H1 (cell line): ENCODE data around the gene LRRC8D. TPM values are rescaled to one million over a fixed set of nuclear protein-coding genes. Genes with fewer than 3 reads are reported as not detected.

Experiments
- CTCF ChIA-PET: fragments of 300-600 bp; sonication (Branson Sonifier 250); formaldehyde crosslinking; loops from one replicate; lab custom pipeline; 2021; ENCODE audit not compliant: partially characterized antibody; lab: Charles Lee
- POLR2A ChIA-PET: fragments of 300-600 bp; sonication (Branson Sonifier 250); formaldehyde crosslinking; loops from one replicate; lab custom pipeline; 2021; ENCODE audit warnings: inconsistent platforms; ENCODE audit not compliant: partially characterized antibody; lab: Charles Lee
- DNase-seq, 2 experiments: peaks; one replicate each; pipeline versions ENCODE4 v3.0.0 to v3.0.0-alpha.2; 2010 to 2022; ENCODE audit warnings: low spot score in 2 of 2, low read depth in 1 of 2, mixed read lengths in 1 of 2
- FAIRE-seq: peaks from 2 replicates; lab custom pipeline; 2011; peaks lifted over from hg19 to GRCh38; lab: Jason Lieb, UNC
- H2AFZ ChIP-seq: 2 replicates; pipeline ENCODE4 v1.8.1; 2012; ENCODE audit warnings: low read length, inconsistent platforms
- H2AK5ac ChIP-seq: 2 replicates; pipeline ENCODE4 v1.6.1; 2013; ENCODE audit warnings: low read depth, low read length
- H2BK120ac ChIP-seq: replicated peaks from 2 replicates; pipeline ENCODE3; 2013; ENCODE audit warnings: low read depth, low read length, inconsistent platforms
- H2BK12ac ChIP-seq: 2 replicates; pipeline ENCODE4 v1.6.1; 2013; ENCODE audit warnings: low read depth, low read length
- H2BK15ac ChIP-seq: 2 replicates; pipeline ENCODE4 v1.6.1; 2013; ENCODE audit warnings: low read length
- H2BK20ac ChIP-seq: 2 replicates; pipeline ENCODE4 v1.6.1; 2013; ENCODE audit warnings: low read length
- H2BK5ac ChIP-seq: 2 replicates; pipeline ENCODE4 v1.6.1; 2013; ENCODE audit warnings: low read depth, low read length
- H3K14ac ChIP-seq: 2 replicates; pipeline ENCODE4 v1.6.1; 2013; ENCODE audit warnings: inconsistent platforms; ENCODE audit not compliant: insufficient read length
- H3K18ac ChIP-seq: 2 replicates; pipeline ENCODE4 v1.6.1; 2013; ENCODE audit warnings: low read length; ENCODE audit errors: extremely low read depth
- H3K23ac ChIP-seq: 2 replicates; pipeline ENCODE4 v1.6.1; 2013; ENCODE audit warnings: inconsistent platforms; ENCODE audit not compliant: insufficient read length
- H3K23me2 ChIP-seq: 2 replicates; pipeline ENCODE4 v1.6.1; 2013; ENCODE audit warnings: low read depth, low read length
- H3K27ac ChIP-seq: 2 replicates; pipeline ENCODE4 v1.6.1; 2011; ENCODE audit warnings: low read depth, low read length, inconsistent platforms
- H3K27me3 ChIP-seq, 4 experiments: replicated peaks in 1 of 4; 1 replicate in 1 of 4; 2 replicates in 3 of 4; pipeline versions ENCODE4 v1.6.1 to v1.8.1; 2011 to 2013; ENCODE audit warnings: low read length in 3 of 4, mild to moderate bottlenecking in 3 of 4, inconsistent platforms in 2 of 4, mixed read lengths in 2 of 4, moderate library complexity in 1 of 4; ENCODE audit not compliant: control insufficient read depth in 3 of 4, insufficient read depth in 3 of 4; ENCODE audit errors: extremely low read depth in 1 of 4
- H3K36me3 ChIP-seq, 4 experiments: 2 replicates each; pipeline versions ENCODE4 v1.6.1 to v1.8.1; 2011 to 2013; ENCODE audit warnings: mild to moderate bottlenecking in 4 of 4, low read length in 3 of 4, moderate library complexity in 2 of 4, control low read depth in 1 of 4, inconsistent platforms in 1 of 4; ENCODE audit not compliant: insufficient read depth in 4 of 4, control insufficient read depth in 2 of 4
- H3K4ac ChIP-seq: replicated peaks from 2 replicates; pipeline ENCODE3; 2013; ENCODE audit warnings: low read length, low read depth, mixed read lengths, inconsistent platforms; ENCODE audit not compliant: insufficient read length
- H3K4me1 ChIP-seq, 4 experiments: replicated peaks in 1 of 4; 1 replicate in 1 of 4; 2 replicates in 3 of 4; pipeline versions ENCODE4 v1.6.1 to v1.8.1; 2011 to 2013; ENCODE audit warnings: low read length in 3 of 4, inconsistent platforms in 2 of 4, mixed read lengths in 1 of 4; ENCODE audit not compliant: insufficient read depth in 4 of 4, control insufficient read depth in 3 of 4
- H3K4me2 ChIP-seq, 2 experiments: 2 replicates each; pipeline versions ENCODE4 v1.6.1 to v1.8.1; 2011 to 2013; ENCODE audit warnings: low read depth in 2 of 2, low read length in 2 of 2, control low read depth in 1 of 2, inconsistent platforms in 1 of 2, mild to moderate bottlenecking in 1 of 2; ENCODE audit not compliant: insufficient read depth in 1 of 2
- H3K4me3 ChIP-seq, 4 experiments: fragments of 200-600, 300-600 bp in 1 of 4; sonication (generic), shearing (Covaris generic), sonication (Bioruptor Twin) in 1 of 4; 2 replicates each; pipeline versions ENCODE4 v1.5.1 to v1.8.1; 2011 to 2016; ENCODE audit warnings: low read length in 4 of 4, low read depth in 3 of 4, control low read depth in 2 of 4, inconsistent platforms in 2 of 4, mild to moderate bottlenecking in 2 of 4, mixed read lengths in 1 of 4, moderate library complexity in 1 of 4; ENCODE audit not compliant: insufficient read depth in 2 of 4; ENCODE audit errors: extremely low read depth in 1 of 4
- H3K56ac ChIP-seq: replicated peaks from 2 replicates; pipeline ENCODE3; 2013; ENCODE audit warnings: low read depth, mild to moderate bottlenecking, mixed read lengths, low read length, inconsistent platforms; ENCODE audit not compliant: insufficient read length
- H3K79me1 ChIP-seq: 2 replicates; pipeline ENCODE4 v1.6.1; 2013; ENCODE audit warnings: low read depth, low read length, control low read depth
- H3K79me2 ChIP-seq, 2 experiments: 2 replicates each; pipeline versions ENCODE4 v1.6.1 to v1.8.1; 2012 to 2013; ENCODE audit warnings: low read length in 2 of 2, mild to moderate bottlenecking in 2 of 2, inconsistent platforms in 1 of 2; ENCODE audit not compliant: insufficient read depth in 2 of 2, control insufficient read depth in 1 of 2
- H3K9ac ChIP-seq, 4 experiments: replicated peaks in 1 of 4; 1 replicate in 1 of 4; 2 replicates in 3 of 4; pipeline versions ENCODE4 v1.6.1 to v1.8.1; 2011 to 2013; ENCODE audit warnings: low read depth in 3 of 4, low read length in 3 of 4, control low read depth in 2 of 4, mild to moderate bottlenecking in 2 of 4, moderate library complexity in 2 of 4, inconsistent platforms in 1 of 4; ENCODE audit errors: extremely low read depth in 1 of 4
- H3K9me3 ChIP-seq, 2 experiments: 2 replicates each; pipeline versions ENCODE4 v1.6.1 to v1.8.1; 2012 to 2013; ENCODE audit warnings: mild to moderate bottlenecking in 2 of 2, moderate library complexity in 2 of 2, control low read depth in 1 of 2, inconsistent platforms in 1 of 2, low read depth in 1 of 2, low read length in 1 of 2, mixed read lengths in 1 of 2; ENCODE audit not compliant: insufficient read depth in 2 of 2
- H4K20me1 ChIP-seq, 2 experiments: replicated peaks in 1 of 2; 2 replicates each; pipeline versions ENCODE3 to v1.8.1; 2011 to 2013; ENCODE audit warnings: inconsistent platforms in 2 of 2, low read length in 2 of 2, mild to moderate bottlenecking in 1 of 2; ENCODE audit not compliant: insufficient read depth in 2 of 2, control insufficient read depth in 1 of 2
- H4K5ac ChIP-seq: 2 replicates; pipeline ENCODE4 v1.6.1; 2013; ENCODE audit warnings: low read length, low read depth, mixed read lengths, inconsistent platforms; ENCODE audit not compliant: insufficient read length
- H4K8ac ChIP-seq: 2 replicates; pipeline ENCODE4 v1.8.0; 2013; ENCODE audit warnings: mild to moderate bottlenecking, moderate library complexity, low read length, inconsistent platforms; ENCODE audit not compliant: insufficient read depth; ENCODE audit errors: extremely low read depth
- H4K91ac ChIP-seq: replicated peaks from 2 replicates; pipeline ENCODE3; 2013; ENCODE audit warnings: low read length, mixed read lengths, inconsistent platforms; ENCODE audit not compliant: insufficient read length
- BACH1 ChIP-seq: IDR thresholded peaks from 2 replicates; pipeline ENCODE4 v1.6.1; 2012; ENCODE audit warnings: low read length, improper control_type of control experiment
- CBX5 ChIP-seq: fragments of 300-800, 300-1000 bp; sonication (generic); IDR thresholded peaks from 2 replicates; pipeline ENCODE4 v1.7.1; 2016; ENCODE audit warnings: antibody characterized with exemption, low read length, low read depth
- CREB1 ChIP-seq: IDR thresholded peaks from 2 replicates; pipeline ENCODE4 v1.6.1; 2012; ENCODE audit warnings: inconsistent platforms
- EZH2 ChIP-seq: fragments of 200-600 bp; sonication (generic); IDR thresholded peaks from 2 replicates; pipeline ENCODE4 v1.7.1; 2012; ENCODE audit warnings: low read depth, mild to moderate bottlenecking, moderate library complexity, low read length, inconsistent platforms; ENCODE audit not compliant: severe bottlenecking
- HDAC2 ChIP-seq, 2 experiments: fragments of 300-600 bp in 1 of 2; sonication (generic) in 1 of 2; IDR thresholded peaks; 2 replicates each; pipeline ENCODE4 v1.6.1; 2011 to 2012; ENCODE audit warnings: low read depth in 2 of 2, low read length in 2 of 2, mild to moderate bottlenecking in 2 of 2, moderate library complexity in 2 of 2, borderline replicate concordance in 1 of 2, inconsistent platforms in 1 of 2
- HDAC6 ChIP-seq: IDR thresholded peaks from one replicate; pipeline ENCODE4 v1.7.1; 2012; ENCODE audit warnings: low read depth, mild to moderate bottlenecking, inconsistent platforms, low read length, moderate library complexity
- JUND ChIP-seq: IDR thresholded peaks from 2 replicates; pipeline ENCODE4 v1.6.1; 2011; ENCODE audit warnings: mild to moderate bottlenecking, improper control_type of control experiment, low read length
- PHF8 ChIP-seq: fragments of 200-600 bp; sonication (generic); conservative IDR thresholded peaks from 2 replicates; pipeline ENCODE4 v1.7.1; 2012; ENCODE audit warnings: low read depth, mild to moderate bottlenecking, inconsistent platforms, low read length, moderate library complexity
- RBBP5 ChIP-seq: IDR thresholded peaks from 2 replicates; pipeline ENCODE4 v1.7.1; 2012; ENCODE audit warnings: low read depth, mild to moderate bottlenecking, inconsistent platforms, low read length, moderate library complexity, borderline replicate concordance
- RFX5 ChIP-seq: IDR thresholded peaks from 2 replicates; pipeline ENCODE4 v1.6.1; 2011; ENCODE audit warnings: low read depth, low read length, improper control_type of control experiment, borderline replicate concordance
- RNF2 ChIP-seq: fragments of 200-900, 300-1000 bp; sonication (generic); IDR thresholded peaks from 2 replicates; pipeline ENCODE4 v1.7.1; 2016; ENCODE audit warnings: borderline replicate concordance, low read depth, mild to moderate bottlenecking, antibody characterized with exemption, low read length; ENCODE audit not compliant: poor library complexity, severe bottlenecking; ENCODE audit errors: missing control alignments
- SIRT6 ChIP-seq: IDR thresholded peaks from one replicate; pipeline ENCODE4 v1.7.1; 2012; ENCODE audit warnings: low read length, inconsistent platforms
- TCF12 ChIP-seq: IDR thresholded peaks from 2 replicates; pipeline ENCODE4 v1.6.1; 2011; ENCODE audit warnings: low read depth, mild to moderate bottlenecking, low read length
- TEAD4 ChIP-seq: IDR thresholded peaks from 2 replicates; pipeline ENCODE4 v1.6.1; 2012; ENCODE audit warnings: low read depth, low read length, inconsistent platforms, mixed read lengths
- WGBS, 2 experiments: shearing (Covaris generic) in 1 of 2; methylation state at CpG; one replicate each; pipeline versions ENCODE4 v1.1.6 to v1.1.7; 2013 to 2015; ENCODE audit warnings: low lambda C conversion rate in 2 of 2, mixed read lengths in 2 of 2, inconsistent platforms in 1 of 2, low coverage in 1 of 2, missing lambda C conversion rate in 1 of 2; ENCODE audit not compliant: insufficient replicate concordance in 2 of 2, insufficient coverage in 1 of 2, insufficient read length in 1 of 2; ENCODE audit errors: extremely low coverage in 1 of 2, missing lambda C conversion rate in 1 of 2; 5-methylcytosine and 5-hydroxymethylcytosine counted together
- polyA plus RNA-seq, 7 experiments: library from polyadenylated mRNA; depleted of rRNA in 3 of 7; stranded (reverse) in 5 of 7; unstranded in 2 of 7; fragments of >200 nt in 5 of 7; fragments of 200-250 nt in 2 of 7; gene quantifications; 1 replicate in 5 of 7; 2 replicates in 1 of 7; 4 replicates in 1 of 7; pipeline versions ENCODE4 v1.2.1 to v1.2.3, GENCODE V29; 2011 to 2013; ENCODE audit warnings: missing spikeins in 2 of 7, mixed read lengths in 2 of 7
- total RNA-seq: library from RNA; stranded (reverse); fragmentation: NEBNext Ultra II Directional; extraction: Animal tissue kit (Norgen Biotek cat#: 25700); gene quantifications from 2 replicates; pipeline ENCODE4 v1.2.1, GENCODE V29; 2021

LRRC8D gene
- total and polyA plus RNA-seq, 2 of the 8 experiments (the other 6 are each of a cell fraction or from before 2014, with no cell fraction given): 42.0 to 58.5 TPM

- Histone ChIP-seq H2AK5ac (no peak overlapping the region), H3K4me2 (no peak overlapping the region; a peak in 1 of 4 replicates), H3K79me2 (peaks cover 0 to 60% of the 10 kb centered on the region in 2 experiments; a peak in 2 of 4 replicates), H3K9ac (no peak overlapping the region), H3K14ac (no peak overlapping the region), H3K4me3 (no peak overlapping the region), H3K4ac (no peak overlapping the region), H2AFZ (no peak overlapping the region), H4K91ac (no peak overlapping the region), H2BK5ac (no peak overlapping the region), H3K56ac (no peak overlapping the region), H4K5ac (no peak overlapping the region), H3K79me1 (peaks cover 6% of the 10 kb centered on the region), H2BK20ac (no peak overlapping the region), H3K18ac (no peak overlapping the region), H2BK15ac (no peak overlapping the region), H3K27me3 (no peaks in the 10 kb centered on the region), H4K20me1 (peaks cover 3% of the 10 kb centered on the region in 2 experiments), H3K27ac (no peak overlapping the region), H2BK12ac (no peak overlapping the region), H2BK120ac (no peak overlapping the region), H3K9me3 (no peaks in the 10 kb centered on the region), H3K4me1 (peaks cover 6 to 22% (median 15%) of the 10 kb centered on the region in 4 experiments), H3K23me2 (peaks cover 8% of the 10 kb centered on the region; the same call in 1 of the 2 replicates), H3K36me3 (peaks cover 0 to 11% (median under 1%) of the 10 kb centered on the region in 4 experiments; a peak in 4 of 8 replicates), H4K8ac (no peak overlapping the region), H3K23ac (no peak overlapping the region)
- FAIRE-seq (no peak), DNase-seq (no peak)
- ChIA-PET POLR2A (interaction anchor here (2.1 to 3.5 kb wide), 3 partner anchors 14 to 70 kb away, joined by 5 to 30 read pairs (median 14); partner anchors contain the start of gene LRRC8D), CTCF (interaction anchor here (0.6 to 3.0 kb wide), 10 partner anchors 8 to 148 kb away, joined by 3 to 14 read pairs (median 4); no protein-coding TSS in a partner anchor)
- 93% methylated on average over 2 of the region's 2 CpGs; no CpG with 5 or more reads in 1 of the 2 experiments for WGBS, 2 experiments
- TF ChIP-seq RNF2 (no peak), CREB1 (no peak), EZH2 (no peak), HDAC2 (IDR thresholded peaks at IDR 0.05; ENCODE audit: borderline replicate concordance in 1 of 2, low read depth in 2 of 2, low read length in 2 of 2) (no peak), TCF12 (no peak), PHF8 (no peak), HDAC6 (no peak), SIRT6 (no peak), BACH1 (no peak), RFX5 (no peak), TEAD4 (no peak), RBBP5 (no peak), JUND (no peak), CBX5 (no peak)
These were observed 20.7 kb downstream of the LRRC8D start for GRCh38 chr1:89841507-89841906.
